ENCODE results near the gene PDCD11. TPM values are rescaled to one million over a fixed set of nuclear protein-coding genes. Genes with fewer than 3 reads are reported as not detected.

The PDCD11 gene
- total RNA-seq, 2 experiments from 2014 or later: 13.3 to 16.4 TPM

DNA sequence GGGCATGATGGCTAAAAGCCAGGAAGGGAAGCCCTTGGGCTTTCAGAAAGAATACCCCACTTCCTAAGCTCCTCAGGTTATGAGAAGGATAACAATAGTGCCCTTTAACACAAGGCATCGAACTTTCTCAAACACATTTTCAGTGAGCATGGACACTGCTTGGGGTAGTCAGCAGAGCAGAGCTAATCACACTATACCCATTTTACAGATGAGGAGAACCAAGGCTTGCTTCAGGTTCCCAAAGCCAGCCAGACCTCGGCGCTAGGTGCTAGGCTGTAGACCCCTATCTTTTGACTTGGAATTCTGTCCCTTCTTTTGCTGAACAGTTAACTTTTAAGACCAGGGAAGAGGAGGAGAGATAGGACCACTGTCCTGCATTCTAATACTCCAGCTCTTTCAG, 98.9 kb downstream of the PDCD11 start:
- Mint-ChIP-seq H3K36me3 (ENCODE audit: low read depth) (no peaks in the 10 kb centered on the region), H3K27me3 (peaks cover 71% of the 10 kb centered on the region), H3K9me3 (no peaks in the 10 kb centered on the region), H3K4me3 (peak overlapping the region; percentile 71), H3K27ac (no peak overlapping the region), H3K4me1 (ENCODE audit: low read depth) (peaks cover 25% of the 10 kb centered on the region)
- H3K27ac ChIP-seq (ENCODE audit: low read depth in 1 of 2, low read length in 2 of 2): no peak overlapping the region
- no peaks in the 10 kb centered on the region for H3K36me3 ChIP-seq (ENCODE audit: insufficient read depth, low read length)
- no peak for TF ChIP-seq CTCF (IDR thresholded peaks at IDR 0.05)
- H3K4me1 ChIP-seq (ENCODE audit: insufficient read depth, low read length): peaks cover 19% of the 10 kb centered on the region
- no peak for DNase-seq
- intact Hi-C loops (cut with DNase I, micrococcal nuclease): loop anchor here in 1 of 2 experiments (10.0 kb wide), 1 partner anchor 181 kb away; no protein-coding TSS in a partner anchor
- no peak for ATAC-seq (ENCODE audit: poor library complexity)
- peaks cover 0 to 5% of the 10 kb centered on the region in 2 experiments for H3K9me3 ChIP-seq (ENCODE audit: control insufficient read depth in 1 of 2, insufficient read depth in 1 of 2, low read length in 2 of 2)
- peaks cover 20 to 23% of the 10 kb centered on the region in 2 experiments for H3K27me3 ChIP-seq (ENCODE audit: control insufficient read depth in 1 of 2, insufficient read depth in 2 of 2, low read length in 2 of 2)
- ChIA-PET POLR2A (no interaction called here), CTCF (no interaction called here)
- no peak overlapping the region for H3K4me3 ChIP-seq (ENCODE audit: low read length)

Small RNA genes lying within 50 kb of the gene (microRNA-seq; reads per million reads assigned to microRNA genes)
- 454 reads per million, percentile 79 among the genes with 10 or more reads in this experiment for gene MIR1307 (ENCODE audit: borderline microRNAs expressed, borderline replicate concordance)

Other genes starting within 250 kb of the PDCD11 start
- 10 to 100 TPM; 43.2 to 47.8 TPM for gene NT5C2, start 203.4 kb upstream of the PDCD11 start, total RNA-seq
- gene RPEL1, start 150.7 kb upstream of the PDCD11 start, total RNA-seq: not detected
- not detected for gene INA, start 119.5 kb upstream of the PDCD11 start, total RNA-seq
- 1 to 10 TPM; 1.6 to 1.8 TPM for gene PCGF6, start 45.5 kb upstream of the PDCD11 start, total RNA-seq
- gene TAF5, start 28.6 kb upstream of the PDCD11 start, total RNA-seq: 1 to 10 TPM; 3.8 to 4.0 TPM
- gene ATP5MK, start 151 bp upstream of the PDCD11 start, total RNA-seq: 100 to 1,000 TPM; 107 to 111 TPM
- 1 to 10 TPM; 3.1 to 4.0 TPM for gene CALHM2, start 55.7 kb downstream of the PDCD11 start, total RNA-seq
- gene CALHM1, start 62.3 kb downstream of the PDCD11 start, total RNA-seq: not detected
- gene CALHM3, start 82.6 kb downstream of the PDCD11 start, total RNA-seq: not detected
- gene NEURL1, start 97.1 kb downstream of the PDCD11 start, total RNA-seq: 1 to 10 TPM in 1 of 2 experiments, under 1 TPM in 1; 0.85 to 1.1 TPM